Heart right ventricle (tissue), 16 donors: Measurements from ENCODE around the gene MOCOS. TPM values are rescaled to one million over a fixed set of nuclear protein-coding genes. Genes with fewer than 3 reads are reported as not detected.
"Not testable (repeated sequence)": the region's sequence is repeated elsewhere in the genome, so short reads cannot be mapped to it uniquely, and the experiment has no call there.

Source experiments
- ATAC-seq, 8 donors: fragments of 200-7000 bp; cut with Tn5 transposase; one replicate each; pipeline ENCODE4 v1.9.1; 2020; ENCODE audit warnings: mild to moderate bottlenecking in 8 of 8, moderate library complexity in 8 of 8, moderate number of reproducible peaks in 1 of 8
- DNase-seq, 2 donors: peaks; one replicate each; pipeline ENCODE4 v3.0.0-alpha.2; 2020
- H3K27ac ChIP-seq, 10 donors: fragments of 200-600 bp; sonication (generic) in 2 of 10; one replicate each; pipeline versions ENCODE4 v1.5.0 to v1.8.0; 2020 to 2022; ENCODE audit warnings: mild to moderate bottlenecking in 3 of 10
- H3K27me3 ChIP-seq, 7 donors: fragments of 200-600 bp; one replicate each; pipeline ENCODE4 v1.8.0; 2021 to 2022; ENCODE audit warnings: mild to moderate bottlenecking in 2 of 7
- H3K36me3 ChIP-seq, 9 donors: fragments of 200-600 bp; sonication (generic) in 1 of 9; one replicate each; pipeline versions ENCODE4 v1.5.0 to v1.8.0; 2020 to 2022; ENCODE audit warnings: mild to moderate bottlenecking in 2 of 9
- H3K4me1 ChIP-seq, 9 donors: fragments of 200-600 bp; sonication (generic) in 1 of 9; one replicate each; pipeline versions ENCODE4 v1.5.0 to v1.8.0; 2020 to 2022; ENCODE audit warnings: mild to moderate bottlenecking in 4 of 9
- H3K4me3 ChIP-seq, 10 donors: fragments of 200-600 bp; sonication (generic) in 2 of 10; one replicate each; pipeline versions ENCODE4 v1.5.0 to v1.8.0; 2020 to 2022; ENCODE audit warnings: mild to moderate bottlenecking in 7 of 10, moderate library complexity in 2 of 10
- H3K9me3 ChIP-seq, 11 donors: fragments of 200-600 bp in 10 of 11; sonication (generic) in 2 of 11; one replicate each; pipeline versions ENCODE4 v1.5.0 to v1.8.0; 2013 to 2022; ENCODE audit warnings: mild to moderate bottlenecking in 2 of 11, control low read depth in 1 of 11, moderate library complexity in 1 of 11
- CTCF ChIP-seq, 9 donors: fragments of 200-600 bp; sonication (generic) in 2 of 9; IDR thresholded peaks; one replicate each; pipeline versions ENCODE4 v1.5.0 to v1.8.0; 2021 to 2022; ENCODE audit warnings: antibody characterized with exemption in 9 of 9, mild to moderate bottlenecking in 5 of 9, moderate library complexity in 1 of 9
- WGBS, 2 donors: extraction: QIAGEN DNeasy Blood & Tissue Kit; methylation state at CpG; one replicate each; pipeline ENCODE4 v1.1.7; 2013; ENCODE audit warnings: inconsistent platforms in 1 of 2; 5-methylcytosine and 5-hydroxymethylcytosine counted together
- intact Hi-C, 10 donors: fragments of 100-400 bp; cut with DNase I; formaldehyde crosslinking; loops; one replicate each; pipeline versions ENCODE4 v1.11.1 to v1.14.2; 2022
- polyA plus RNA-seq, 2 donors: library from polyadenylated mRNA; stranded (reverse); fragments of 200-250 nt; gene quantifications; one replicate each; pipeline ENCODE4 v1.2.3, GENCODE V29; 2013
- total RNA-seq, 10 donors: library from RNA; stranded (reverse); fragmentation: NEBNext Ultra II Directional in 3 of 10; extraction: Animal tissue kit (Norgen Biotek cat#: 25700) in 3 of 10; gene quantifications; one replicate each; pipeline versions ENCODE4 v1.2.1 to v1.2.4, GENCODE V29; 2021 to 2023
- donor health status: Arrhythmogenic right ventricular cardiomyopathy.
- donor health status: ischemic (EF 13 %, LVEDD 7.1; RV severe dilation, severe dysfunction).
- donor health status: healthy with polysubstance abuse.
- donor health status: DM: no; HTN: yes; CAD: no.
- donor health status: DM: no; HTN: no; CAD: no.
- donor health status: ischemic (EF 25% LVEDD 6.9; RV normal size, moderate dysfunction).
- donor health status: ischemic (EF 25% LVEDD 5.7; RV mildly dilated, moderate dysfunction).
- donor health status: healthy.
- donor health status: DM: yes; HTN: yes; CAD: no.
- donor health status: Ischemic cardiomyopathy.
- donor health status: ischemic (EF 35%, LVEDD 5.7; RV mildly dilated, moderate dysfunction).
- donor health status: nonischemic (EF 11% LVEDD 7.7; RV severe dilation, severe dysfunction).
- donor health status: DM: yes; HTN: yes; CAD: no.
- donor health status: PGD.
- donor health status: ischemic (EF 29% LVEDD 5.4; RV normal size, mild dysfunction).
- donor health status: nonischemic (EF 23%, LVEDD 6.1; RV moderate dilation, normal function).

MOCOS gene
- total and polyA plus RNA-seq, 12 donors: 0.06 to 0.95 (median 0.28) TPM

DNA sequence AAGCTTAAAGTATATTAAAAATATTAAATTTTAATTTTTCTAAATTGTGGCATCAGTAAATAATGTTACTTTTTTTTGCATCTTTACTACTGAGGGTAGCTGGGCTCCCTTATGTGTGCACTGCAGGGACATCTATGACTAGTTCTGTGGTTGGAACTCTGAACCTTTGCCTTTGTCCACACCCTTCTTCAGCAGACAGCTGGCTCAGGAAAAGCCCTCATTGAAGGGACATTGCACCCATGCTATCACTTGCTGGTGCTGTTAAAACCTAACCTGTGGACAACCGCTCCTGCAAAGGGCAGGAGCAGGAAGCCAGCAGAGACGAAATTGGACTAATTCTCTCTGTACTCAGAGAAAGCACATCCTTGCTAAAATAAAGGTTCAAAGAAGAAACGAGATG, 30.1 kb downstream of the MOCOS start:
- 82 to 88% methylated on average over 3 of the region's 3 CpGs for WGBS, 2 donors
- no peak for ATAC-seq
- Histone ChIP-seq H3K4me1 (peaks cover 0 to 11% (median 0%) of the 10 kb centered on the region in 9 donors), H3K4me3 (no peak overlapping the region), H3K36me3 (no peaks in the 10 kb centered on the region), H3K9me3 (no peaks in the 10 kb centered on the region), H3K27ac (no peak overlapping the region), H3K27me3 (no peaks in the 10 kb centered on the region)
- no peak for TF ChIP-seq CTCF (IDR thresholded peaks at IDR 0.05)
- intact Hi-C loops: no loop called here
- DNase-seq: no peak

- intact Hi-C loops: no loop called here
- H3K36me3 ChIP-seq: no peaks in the 10 kb centered on the region
- no peak overlapping the region for H3K27ac ChIP-seq
- ATAC-seq: no peak
- H3K9me3 ChIP-seq: peaks cover 0 to 70% (median 29%) of the 10 kb centered on the region in 11 donors
- 51 to 57% methylated on average over 1 of the region's 1 CpG for WGBS, 2 donors
- DNase-seq: no peak
- H3K4me1 ChIP-seq: no peaks in the 10 kb centered on the region
- no peaks in the 10 kb centered on the region for H3K27me3 ChIP-seq
- H3K4me3 ChIP-seq: no peak overlapping the region
- TF ChIP-seq CTCF (IDR thresholded peaks at IDR 0.05): no peak
These were observed 41.9 kb downstream of the MOCOS start for GRCh38 chr18:36229188-36229587.

DNA sequence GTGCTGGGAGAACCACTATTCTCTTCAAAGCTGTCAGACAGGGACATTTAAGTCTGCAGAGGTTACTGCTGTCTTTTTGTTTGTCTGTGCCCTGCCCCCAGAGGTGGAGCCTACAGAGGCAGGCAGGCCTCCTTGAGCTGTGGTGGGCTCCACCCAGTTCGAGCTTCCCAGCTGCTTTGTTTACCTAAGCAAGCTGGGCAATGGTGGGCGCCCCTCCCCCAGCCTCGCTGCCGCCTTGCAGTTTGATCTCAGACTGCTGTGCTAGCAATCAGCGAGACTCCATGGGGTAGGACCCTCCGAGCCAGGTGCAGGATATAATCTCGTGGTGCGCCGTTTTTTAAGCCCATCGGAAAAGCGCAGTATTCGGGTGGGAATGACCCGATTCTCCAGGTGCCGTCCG, 53.2 kb downstream of the MOCOS start:
- H3K27ac ChIP-seq, H3K27me3 ChIP-seq, H3K36me3 ChIP-seq, H3K4me3 ChIP-seq, DNase-seq, H3K4me1 ChIP-seq, intact Hi-C loops, ATAC-seq: not testable (repeated sequence)
- peaks cover 0 to 26% (median 3%) of the 10 kb centered on the region in 11 donors for H3K9me3 ChIP-seq
- 79 to 87% methylated on average over 10 to 14 of the region's 15 CpGs for WGBS, 2 donors

DNA sequence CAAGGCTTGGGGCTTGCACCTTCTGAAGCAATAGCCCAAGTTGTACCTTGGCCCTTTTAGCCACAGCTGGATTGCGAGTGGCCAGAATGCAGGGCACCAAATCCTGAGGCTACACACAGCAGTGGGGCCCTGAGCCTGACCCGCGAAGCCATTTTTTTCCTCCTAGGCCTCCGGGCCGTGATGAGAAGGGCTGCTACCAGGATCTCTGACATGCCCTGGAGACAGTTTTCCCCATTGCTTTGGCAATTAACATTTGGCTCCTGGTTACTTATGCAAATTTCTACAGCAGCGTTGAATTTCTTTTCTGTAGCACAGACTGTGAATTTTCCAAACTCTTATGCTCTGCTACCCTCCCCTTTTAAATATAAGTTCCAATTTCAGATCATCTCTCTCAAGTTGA, 54.5 kb downstream of the MOCOS start:
- H3K4me3 ChIP-seq: no peak overlapping the region
- no peak overlapping the region for H3K27ac ChIP-seq
- WGBS, 2 donors: 92 to 94% methylated on average over 6 of the region's 6 CpGs
- no peaks in the 10 kb centered on the region for H3K27me3 ChIP-seq
- no peaks in the 10 kb centered on the region for H3K36me3 ChIP-seq
- H3K9me3 ChIP-seq: peaks cover 0 to 35% (median 8%) of the 10 kb centered on the region in 11 donors
- ATAC-seq (no peak), DNase-seq (no peak)
- intact Hi-C loops: no loop called here
- H3K4me1 ChIP-seq: no peaks in the 10 kb centered on the region
- TF ChIP-seq CTCF (IDR thresholded peaks at IDR 0.05): no peak

DNA sequence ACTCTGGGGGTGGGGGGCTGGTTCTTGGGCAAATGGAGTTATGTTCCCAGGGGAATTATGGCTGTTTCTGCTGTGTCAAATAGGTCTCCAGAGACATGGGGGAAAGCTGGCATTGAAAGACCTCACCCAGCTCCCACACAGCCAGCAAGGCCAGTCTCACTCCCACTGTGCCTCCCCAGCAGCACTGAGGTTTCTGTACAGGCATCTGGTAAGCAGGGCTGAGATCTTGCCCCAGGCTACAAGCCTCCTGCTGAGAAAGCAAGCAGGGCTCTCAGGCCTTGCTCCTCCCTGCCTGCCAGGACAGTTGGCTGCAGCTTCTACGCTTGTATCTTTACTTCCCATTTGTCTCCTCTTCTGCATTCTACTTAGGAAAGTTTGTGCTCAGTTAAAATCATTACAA, 59.7 kb downstream of the MOCOS start:
- intact Hi-C loops: no loop called here
- DNase-seq (no peak), ATAC-seq (no peak)
- 83 to 95% methylated on average over 1 of the region's 1 CpG for WGBS, 2 donors
- Histone ChIP-seq H3K4me3 (no peak overlapping the region), H3K27ac (no peak overlapping the region), H3K4me1 (no peaks in the 10 kb centered on the region), H3K27me3 (no peaks in the 10 kb centered on the region), H3K9me3 (peaks cover 0 to 51% (median 8%) of the 10 kb centered on the region in 11 donors), H3K36me3 (no peaks in the 10 kb centered on the region)
- no peak for TF ChIP-seq CTCF (IDR thresholded peaks at IDR 0.05)
